IPS-18c (cell line): ENCODE data around the gene SNRNP27.
A peak's percentile ranks its signal among the peaks of the same experiment; 100 is the strongest.

Experiments
- H3K4me3 ChIP-seq: 2 replicates; pipeline ENCODE4 v1.7.0; 2013; ENCODE audit warnings: low read depth, mild to moderate bottlenecking, low read length, moderate library complexity; ENCODE audit not compliant: insufficient read depth
- H3K9me3 ChIP-seq: one replicate; pipeline ENCODE4 v1.6.1; 2013; ENCODE audit warnings: mild to moderate bottlenecking, low read length, moderate library complexity; ENCODE audit not compliant: control insufficient read depth, insufficient read depth

Gene SNRNP27

GRCh38 chr2:69914164-69914949, 20.6 kb downstream of the SNRNP27 start:
- no peaks in the 10 kb centered on the region for H3K9me3 ChIP-seq
- peak overlapping the region; percentile 76 for H3K4me3 ChIP-seq

GRCh38 chr2:69914950-69915945, 21.5 kb downstream of the SNRNP27 start, which contains the start of gene MXD1:
TSS of gene MXD1 (plus strand) at chr2:69915109. CDS start at chr2:69915331, 222 bp downstream.
- peak within 1 kb of the TSS; percentile 76 for H3K4me3 ChIP-seq
- H3K9me3 ChIP-seq = no peaks in the 10 kb centered on the region

- Histone ChIP-seq H3K4me3 (no peak overlapping the region), H3K9me3 (no peaks in the 10 kb centered on the region)
These were observed 22.4 kb downstream of the SNRNP27 start for GRCh38 chr2:69916106-69916505.

- Histone ChIP-seq H3K9me3 (no peaks in the 10 kb centered on the region), H3K4me3 (no peak overlapping the region)
These were observed 24.1 kb downstream of the SNRNP27 start for GRCh38 chr2:69917852-69918251.

- H3K9me3 ChIP-seq = no peaks in the 10 kb centered on the region
- no peak overlapping the region for H3K4me3 ChIP-seq
These were observed 24.6 kb downstream of the SNRNP27 start for GRCh38 chr2:69918401-69918800.

GRCh38 chr2:69923116-69923515, 29.4 kb downstream of the SNRNP27 start:
- Histone ChIP-seq H3K9me3 (no peaks in the 10 kb centered on the region), H3K4me3 (no peak overlapping the region)

- H3K4me3 ChIP-seq = no peak overlapping the region
- H3K9me3 ChIP-seq = no peaks in the 10 kb centered on the region
These were observed 33.2 kb downstream of the SNRNP27 start for GRCh38 chr2:69926849-69927515.

GRCh38 chr2:69931832-69932595, 38.3 kb downstream of the SNRNP27 start:
- no peak overlapping the region for H3K4me3 ChIP-seq
- H3K9me3 ChIP-seq = no peaks in the 10 kb centered on the region

GRCh38 chr2:69932596-69932922, 38.8 kb downstream of the SNRNP27 start:
- no peaks in the 10 kb centered on the region for H3K9me3 ChIP-seq
- H3K4me3 ChIP-seq = no peak overlapping the region

- Histone ChIP-seq H3K9me3 (no peaks in the 10 kb centered on the region), H3K4me3 (no peak overlapping the region)
These were observed 39.6 kb downstream of the SNRNP27 start for GRCh38 chr2:69933254-69933828.

- no peak overlapping the region for H3K4me3 ChIP-seq
- H3K9me3 ChIP-seq = no peaks in the 10 kb centered on the region
These were observed 40.3 kb downstream of the SNRNP27 start for GRCh38 chr2:69933839-69934613.

- Histone ChIP-seq H3K4me3 (no peak overlapping the region), H3K9me3 (no peaks in the 10 kb centered on the region)
These were observed 40.8 kb downstream of the SNRNP27 start for GRCh38 chr2:69934614-69934908.

GRCh38 chr2:69935011-69935410, 41.3 kb downstream of the SNRNP27 start:
- H3K9me3 ChIP-seq = no peaks in the 10 kb centered on the region
- H3K4me3 ChIP-seq = no peak overlapping the region

- H3K4me3 ChIP-seq = no peak overlapping the region
- H3K9me3 ChIP-seq = no peaks in the 10 kb centered on the region
These were observed 43.1 kb downstream of the SNRNP27 start for GRCh38 chr2:69936906-69937305.

GRCh38 chr2:69937968-69938367, 44.2 kb downstream of the SNRNP27 start:
- no peak overlapping the region for H3K4me3 ChIP-seq
- H3K9me3 ChIP-seq = no peaks in the 10 kb centered on the region

GRCh38 chr2:69939722-69940121, 46.0 kb downstream of the SNRNP27 start:
- no peaks in the 10 kb centered on the region for H3K9me3 ChIP-seq
- no peak overlapping the region for H3K4me3 ChIP-seq
